OCI-LY1 (cell line): ENCODE data around the gene ASB15.

Experiments used
- H2AFZ ChIP-seq: fragments of 200-600 bp; sonication (generic), shearing (Covaris generic); 2 replicates; pipeline ENCODE4 v1.6.0; 2014; ENCODE audit warnings: antibody characterized with exemption, mild to moderate bottlenecking, low read length
- H3F3A ChIP-seq: fragments of 200-600 bp; sonication (generic), shearing (Covaris generic); 2 replicates; pipeline ENCODE4 v1.6.0; 2014; ENCODE audit warnings: mild to moderate bottlenecking, antibody characterized with exemption, low read length, moderate library complexity; ENCODE audit not compliant: insufficient read depth
- H3K27ac ChIP-seq: fragments of 200-600 bp; sonication (generic); 2 replicates; pipeline ENCODE4 v1.5.1; 2014; ENCODE audit warnings: low read length, mixed run types, mild to moderate bottlenecking, low read depth; ENCODE audit not compliant: poor library complexity, severe bottlenecking
- H3K27me3 ChIP-seq: fragments of 200-600 bp; sonication (generic); 2 replicates; pipeline ENCODE4 v1.6.0; 2014; ENCODE audit warnings: antibody characterized with exemption, mild to moderate bottlenecking, low read length, moderate library complexity; ENCODE audit not compliant: insufficient read depth
- H3K36me3 ChIP-seq: fragments of 200-600 bp; sonication (generic); 2 replicates; pipeline ENCODE4 v1.6.1; 2014; ENCODE audit warnings: mild to moderate bottlenecking, antibody characterized with exemption, low read length, moderate library complexity, mixed read lengths; ENCODE audit not compliant: insufficient read depth
- H3K4me1 ChIP-seq: fragments of 200-600 bp; sonication (generic); 2 replicates; pipeline ENCODE4 v1.5.1; 2014; ENCODE audit warnings: mild to moderate bottlenecking, low read length, moderate library complexity; ENCODE audit not compliant: insufficient read depth, severe bottlenecking
- H3K4me2 ChIP-seq: fragments of 200-600 bp; sonication (generic), shearing (Covaris generic); 2 replicates; pipeline ENCODE4 v1.6.1; 2014; ENCODE audit warnings: low read length
- H3K4me3 ChIP-seq: fragments of 200-600 bp; sonication (generic); 2 replicates; pipeline ENCODE4 v1.5.1; 2014; ENCODE audit warnings: low read length, low read depth, mild to moderate bottlenecking, mixed read lengths; ENCODE audit not compliant: poor library complexity, severe bottlenecking
- H3K79me2 ChIP-seq: fragments of 200-600 bp; shearing (Covaris generic); 2 replicates; pipeline ENCODE4 v1.6.1; 2016; ENCODE audit warnings: mixed run types, low read length, mixed read lengths; ENCODE audit not compliant: insufficient read depth
- H3K9ac ChIP-seq: fragments of 200-600 bp; sonication (generic), shearing (Covaris generic); 2 replicates; pipeline ENCODE4 v1.6.1; 2014; ENCODE audit warnings: mild to moderate bottlenecking, low read length, mixed read lengths
- H3K9me2 ChIP-seq: fragments of 200-600 bp; sonication (generic), shearing (Covaris generic); 2 replicates; pipeline ENCODE4 v1.6.1; 2014; ENCODE audit warnings: low read depth, mild to moderate bottlenecking, low read length, mixed read lengths
- H3K9me3 ChIP-seq: fragments of 200-600 bp; shearing (Covaris generic); 2 replicates; pipeline ENCODE4 v1.6.1; 2014; ENCODE audit warnings: low read length, mixed read lengths
- H4K20me1 ChIP-seq: fragments of 200-600 bp; sonication (generic), shearing (Covaris generic); 2 replicates; pipeline ENCODE4 v1.6.0; 2016; ENCODE audit warnings: mild to moderate bottlenecking, low read length; ENCODE audit not compliant: insufficient read depth
- CTCF ChIP-seq: fragments of 200-600 bp; sonication (generic), shearing (Covaris generic); IDR thresholded peaks from 2 replicates; pipeline ENCODE4 v1.5.1; 2017; ENCODE audit warnings: mild to moderate bottlenecking, antibody characterized with exemption, low read length, moderate library complexity, mixed read lengths
- EZH2 ChIP-seq: fragments of 200-600 bp; sonication (generic), shearing (Covaris generic); IDR thresholded peaks from 2 replicates; pipeline ENCODE4 v1.8.0; 2017; ENCODE audit warnings: borderline replicate concordance, mixed run types, mild to moderate bottlenecking, antibody characterized with exemption, low read length, moderate library complexity, mixed read lengths

Gene ASB15

GRCh38 chr7:123653162-123653561 lies 51.5 kb downstream of the ASB15 start:
- Histone ChIP-seq H3K4me1 (no peaks in the 10 kb centered on the region), H3K9me2 (no peaks in the 10 kb centered on the region), H3F3A (no peaks in the 10 kb centered on the region), H3K9ac (no peak overlapping the region), H4K20me1 (no peaks in the 10 kb centered on the region), H3K27me3 (no peaks in the 10 kb centered on the region), H3K9me3 (no peaks in the 10 kb centered on the region), H3K27ac (no peak overlapping the region), H3K4me3 (no peak overlapping the region), H3K4me2 (no peak overlapping the region), H3K36me3 (no peaks in the 10 kb centered on the region), H3K79me2 (no peaks in the 10 kb centered on the region), H2AFZ (no peak overlapping the region)
- TF ChIP-seq CTCF (no peak), EZH2 (no peak)

GRCh38 chr7:123655614-123656013 lies 54.0 kb downstream of the ASB15 start, which contains the start of gene LMOD2:
Gene LMOD2 (plus strand): TSS chr7:123655866. CDS start chr7:123655964, 98 bp downstream.
- Histone ChIP-seq H3K9me2 (no peaks in the 10 kb centered on the region), H4K20me1 (no peaks in the 10 kb centered on the region), H3F3A (no peaks in the 10 kb centered on the region), H3K4me3 (no peak within 1 kb of the TSS), H2AFZ (no peak within 1 kb of the TSS), H3K9me3 (no peaks in the 10 kb centered on the region), H3K27ac (no peak within 1 kb of the TSS), H3K79me2 (no peaks in the 10 kb centered on the region), H3K36me3 (no peaks in the 10 kb centered on the region), H3K27me3 (no peaks in the 10 kb centered on the region), H3K4me2 (no peak within 1 kb of the TSS), H3K9ac (no peak within 1 kb of the TSS), H3K4me1 (no peaks in the 10 kb centered on the region)
- TF ChIP-seq EZH2 (no peak), CTCF (no peak)

- no peaks in the 10 kb centered on the region for H4K20me1 ChIP-seq
- no peak for TF ChIP-seq EZH2
- TF ChIP-seq CTCF: no peak
- no peaks in the 10 kb centered on the region for H3K27me3 ChIP-seq
- H3K79me2 ChIP-seq: no peaks in the 10 kb centered on the region
- H3F3A ChIP-seq: no peaks in the 10 kb centered on the region
- H3K9me2 ChIP-seq: no peaks in the 10 kb centered on the region
- H3K9ac ChIP-seq: no peak overlapping the region
- no peak overlapping the region for H3K4me3 ChIP-seq
- H2AFZ ChIP-seq: no peak overlapping the region
- H3K9me3 ChIP-seq: no peaks in the 10 kb centered on the region
- no peak overlapping the region for H3K27ac ChIP-seq
- no peak overlapping the region for H3K4me2 ChIP-seq
- H3K4me1 ChIP-seq: no peaks in the 10 kb centered on the region
- H3K36me3 ChIP-seq: no peaks in the 10 kb centered on the region
These were observed 55.1 kb downstream of the ASB15 start for GRCh38 chr7:123656544-123657303.
